WTC11 (cell line): ENCODE data around the gene NUP62. TPM values are rescaled to one million over a fixed set of nuclear protein-coding genes. Genes with fewer than 3 reads are reported as not detected.
A peak's percentile ranks its signal among the peaks of the same experiment; 100 is the strongest.

Source experiments
- ATAC-seq: fragments of 200-7000 bp; cut with Tn5 transposase; 2 replicates; pipeline ENCODE4 v1.10.0; 2021; ENCODE audit warnings: mild to moderate bottlenecking, moderate library complexity
- CTCF ChIA-PET: fragments of 300-600 bp; sonication (Branson Sonifier 250); formaldehyde crosslinking; loops from one replicate; lab custom pipeline; 2021; ENCODE audit warnings: antibody characterized with exemption; lab: Charles Lee
- POLR2A ChIA-PET: fragments of 350-600 bp; sonication (Branson Sonifier 250); formaldehyde crosslinking; loops from one replicate; lab custom pipeline; 2021; ENCODE audit warnings: antibody characterized with exemption; lab: Charles Lee
- DNase-seq: peaks from one replicate; pipeline ENCODE4 v3.0.0; 2021; ENCODE audit warnings: low spot score
- H3K27ac Mint-ChIP-seq: 2 replicates; pipeline ENCODE4 v1.8.0; 2021; ENCODE audit warnings: mixed read lengths
- H3K27me3 Mint-ChIP-seq: 2 replicates; pipeline ENCODE4 v1.8.0; 2021; ENCODE audit warnings: low read depth, mild to moderate bottlenecking, moderate library complexity, mixed read lengths
- H3K36me3 Mint-ChIP-seq: 2 replicates; pipeline ENCODE4 v1.8.0; 2021; ENCODE audit warnings: mixed read lengths
- H3K4me1 Mint-ChIP-seq: 2 replicates; pipeline ENCODE4 v1.8.0; 2022; ENCODE audit warnings: mixed read lengths
- H3K4me3 Mint-ChIP-seq: 2 replicates; pipeline ENCODE4 v1.8.0; 2021; ENCODE audit warnings: mild to moderate bottlenecking, moderate library complexity, mixed read lengths
- H3K9me3 Mint-ChIP-seq: 2 replicates; pipeline ENCODE4 v1.8.0; 2021; ENCODE audit warnings: mixed read lengths
- ATF1 ChIP-seq: sonication (generic); formaldehyde crosslinking; IDR thresholded peaks from 2 replicates; pipeline ENCODE4 v1.8.1; 2023; ENCODE audit warnings: mild to moderate bottlenecking, moderate library complexity, missing genetic modification reagents
- EMX1 ChIP-seq: fragments of 250-450 bp; sonication (Bioruptor Pico); IDR thresholded peaks from 2 replicates; pipeline ENCODE4 v1.8.0; 2021; ENCODE audit warnings: mild to moderate bottlenecking
- GABPB1 ChIP-seq: sonication (generic); formaldehyde crosslinking; IDR thresholded peaks from 2 replicates; pipeline ENCODE4 v1.8.1; 2023; ENCODE audit warnings: mild to moderate bottlenecking, missing genetic modification reagents
- HMGA2 ChIP-seq: fragments of 250-450 bp; sonication (Bioruptor Pico); IDR thresholded peaks from 2 replicates; pipeline ENCODE4 v1.4.0; 2021; ENCODE audit warnings: mild to moderate bottlenecking, moderate library complexity
- JAZF1 ChIP-seq: fragments of 250-450 bp; sonication (Bioruptor Pico); IDR thresholded peaks from 2 replicates; pipeline ENCODE4 v1.9.0; 2021; ENCODE audit warnings: moderate library complexity, mild to moderate bottlenecking, inconsistent platforms
- MYBL2 ChIP-seq: sonication (generic); formaldehyde crosslinking; IDR thresholded peaks from 2 replicates; pipeline ENCODE4 v1.8.1; 2023; ENCODE audit warnings: mild to moderate bottlenecking, moderate library complexity, missing genetic modification reagents
- NFE2L1 ChIP-seq: sonication (generic); formaldehyde crosslinking; IDR thresholded peaks from 2 replicates; pipeline ENCODE4 v1.8.1; 2023; ENCODE audit warnings: missing genetic modification reagents
- NR1H2 ChIP-seq: sonication (generic); formaldehyde crosslinking; IDR thresholded peaks from 2 replicates; pipeline ENCODE4 v1.9.0; 2021; ENCODE audit warnings: mild to moderate bottlenecking, moderate library complexity, missing genetic modification reagents
- NR2C2 ChIP-seq: sonication (generic); formaldehyde crosslinking; IDR thresholded peaks from 2 replicates; pipeline ENCODE4 v1.8.0; 2022; ENCODE audit warnings: mild to moderate bottlenecking, missing genetic modification reagents
- NR3C1 ChIP-seq: sonication (generic); formaldehyde crosslinking; conservative IDR thresholded peaks from 2 replicates; pipeline ENCODE4 v1.8.1; 2023; ENCODE audit warnings: low read depth, mild to moderate bottlenecking, missing genetic modification reagents
- PRRX2 ChIP-seq: fragments of 250-450 bp; sonication (Bioruptor Pico); IDR thresholded peaks from 2 replicates; pipeline ENCODE4 v1.8.0; 2021; ENCODE audit warnings: mild to moderate bottlenecking
- SMAD3 ChIP-seq: sonication (generic); formaldehyde crosslinking; IDR thresholded peaks from 2 replicates; pipeline ENCODE4 v1.8.0; 2022; ENCODE audit warnings: missing genetic modification reagents, mild to moderate bottlenecking, borderline replicate concordance
- SMAD4 ChIP-seq: sonication (generic); formaldehyde crosslinking; IDR thresholded peaks from 2 replicates; pipeline ENCODE4 v1.8.0; 2022; ENCODE audit warnings: mild to moderate bottlenecking, missing genetic modification reagents
- ZNF138 ChIP-seq: sonication (generic); formaldehyde crosslinking; conservative IDR thresholded peaks from 2 replicates; pipeline ENCODE4 v1.8.1; 2022; ENCODE audit warnings: mild to moderate bottlenecking, moderate library complexity, missing genetic modification reagents
- ZNF219 ChIP-seq: sonication (generic); formaldehyde crosslinking; IDR thresholded peaks from 2 replicates; pipeline ENCODE4 v1.8.0; 2023; ENCODE audit warnings: missing genetic modification reagents, mild to moderate bottlenecking, borderline replicate concordance
- ZNF671 ChIP-seq: fragments of 250-450 bp; sonication (Bioruptor Pico); IDR thresholded peaks from 2 replicates; pipeline ENCODE4 v1.8.0; 2021; ENCODE audit warnings: mild to moderate bottlenecking
- total RNA-seq: library from RNA; stranded (reverse); gene quantifications from 3 replicates; pipeline ENCODE4 v1.2.3, GENCODE V29; 2021
- TF ChIP-seq, protein P1 (sequence below): sonication (generic); formaldehyde crosslinking; IDR thresholded peaks from 2 replicates; pipeline ENCODE4 v1.8.0; 2022; ENCODE audit warnings: mild to moderate bottlenecking, missing genetic modification reagents
- TF ChIP-seq, protein P2 (sequence below): sonication (generic); formaldehyde crosslinking; IDR thresholded peaks from 2 replicates; pipeline ENCODE4 v1.8.0; 2022; ENCODE audit warnings: mild to moderate bottlenecking, missing genetic modification reagents
- TF ChIP-seq, protein P3 (sequence below): sonication (generic); formaldehyde crosslinking; IDR thresholded peaks from 2 replicates; pipeline ENCODE4 v1.8.1; 2023; ENCODE audit warnings: mild to moderate bottlenecking, missing genetic modification reagents
- TF ChIP-seq, protein P4 (sequence below): sonication (generic); formaldehyde crosslinking; IDR thresholded peaks from 2 replicates; pipeline ENCODE4 v1.8.0; 2022; ENCODE audit warnings: missing genetic modification reagents
- TF ChIP-seq, protein P5 (sequence below): sonication (generic); formaldehyde crosslinking; IDR thresholded peaks from 2 replicates; pipeline ENCODE4 v1.8.0; 2023; ENCODE audit warnings: missing genetic modification reagents, mild to moderate bottlenecking, borderline replicate concordance

The NUP62 gene
- total RNA-seq, 1 experiment from 2014 or later, result 87.1 TPM

DNA sequence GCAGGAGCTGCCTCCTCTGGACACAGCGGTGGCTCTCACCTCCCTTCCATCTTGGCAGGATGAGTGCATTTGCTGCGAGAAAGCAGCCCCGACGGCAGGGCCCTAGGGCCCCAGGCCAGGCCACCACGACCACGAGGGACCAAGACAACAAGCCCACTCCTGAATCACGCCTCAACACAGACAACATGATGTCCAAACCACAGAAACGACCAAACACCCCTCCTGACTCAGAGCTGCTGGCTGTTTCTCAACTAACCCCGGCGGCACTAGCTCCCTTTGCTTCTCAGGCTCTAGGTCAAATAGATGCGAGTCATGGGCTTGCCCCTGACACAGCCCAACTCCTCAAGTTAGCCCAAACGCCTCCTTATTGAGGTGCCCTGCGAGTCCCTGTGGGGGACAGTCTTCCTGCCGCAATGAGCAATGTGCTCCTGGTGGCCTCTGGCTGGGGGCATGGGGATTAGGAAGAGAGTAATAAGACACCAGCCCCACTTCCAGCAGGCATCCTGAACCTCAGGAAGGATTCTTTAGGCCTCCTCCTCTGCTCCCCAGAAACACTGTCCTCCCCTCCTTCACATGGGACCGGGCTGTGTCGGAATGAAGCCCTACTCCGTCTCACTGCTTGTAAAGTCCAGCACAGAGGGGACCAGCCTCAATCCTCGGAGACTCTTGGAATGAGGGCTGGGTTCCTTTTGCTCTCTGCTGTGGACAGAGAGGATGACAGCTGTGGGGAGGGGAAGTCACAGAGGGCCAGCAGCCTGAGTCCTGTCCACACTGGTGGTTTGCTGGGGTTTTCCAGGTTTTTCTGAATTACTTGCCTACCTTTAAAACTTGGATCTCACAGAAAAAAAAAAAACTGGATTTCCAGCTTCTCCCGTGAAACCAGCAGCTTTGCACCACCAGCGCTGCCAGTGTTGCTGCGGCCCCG is 7.2 kb downstream of the NUP62 start:
- no peaks in the 10 kb centered on the region for H3K9me3 Mint-ChIP-seq
- ChIA-PET POLR2A (interaction anchor here (0.5 to 1.0 kb wide), 2 partner anchors 8 to 76 kb away, joined by 3 read pairs; no protein-coding TSS in a partner anchor), CTCF (interaction anchor here (0.9 to 1.6 kb wide), 3 partner anchors 32 to 204 kb away, joined by 4 to 5 read pairs (median 4); no protein-coding TSS in a partner anchor)
- H3K4me3 Mint-ChIP-seq, result no peak overlapping the region
- ATAC-seq (no peak; the same call in 1 of the 2 replicates), DNase-seq (no peak)
- H3K27ac Mint-ChIP-seq, result peak overlapping the region; percentile 70
- TF ChIP-seq JAZF1 (CRISPR knock-in tag), result no peak
- no peak for TF ChIP-seq PRRX2 (CRISPR knock-in tag)
- TF ChIP-seq, protein P1, sequence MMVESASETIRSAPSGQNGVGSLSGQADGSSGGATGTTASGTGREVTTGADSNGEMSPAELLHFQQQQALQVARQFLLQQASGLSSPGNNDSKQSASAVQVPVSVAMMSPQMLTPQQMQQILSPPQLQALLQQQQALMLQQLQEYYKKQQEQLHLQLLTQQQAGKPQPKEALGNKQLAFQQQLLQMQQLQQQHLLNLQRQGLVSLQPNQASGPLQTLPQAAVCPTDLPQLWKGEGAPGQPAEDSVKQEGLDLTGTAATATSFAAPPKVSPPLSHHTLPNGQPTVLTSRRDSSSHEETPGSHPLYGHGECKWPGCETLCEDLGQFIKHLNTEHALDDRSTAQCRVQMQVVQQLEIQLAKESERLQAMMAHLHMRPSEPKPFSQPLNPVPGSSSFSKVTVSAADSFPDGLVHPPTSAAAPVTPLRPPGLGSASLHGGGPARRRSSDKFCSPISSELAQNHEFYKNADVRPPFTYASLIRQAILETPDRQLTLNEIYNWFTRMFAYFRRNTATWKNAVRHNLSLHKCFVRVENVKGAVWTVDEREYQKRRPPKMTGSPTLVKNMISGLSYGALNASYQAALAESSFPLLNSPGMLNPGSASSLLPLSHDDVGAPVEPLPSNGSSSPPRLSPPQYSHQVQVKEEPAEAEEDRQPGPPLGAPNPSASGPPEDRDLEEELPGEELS (CRISPR knock-in tag), result no peak
- TF ChIP-seq ZNF219, result no peak
- H3K27me3 Mint-ChIP-seq, result no peaks in the 10 kb centered on the region
- H3K36me3 Mint-ChIP-seq, result peaks cover 31% of the 10 kb centered on the region
- peaks cover 33% of the 10 kb centered on the region for H3K4me1 Mint-ChIP-seq

DNA sequence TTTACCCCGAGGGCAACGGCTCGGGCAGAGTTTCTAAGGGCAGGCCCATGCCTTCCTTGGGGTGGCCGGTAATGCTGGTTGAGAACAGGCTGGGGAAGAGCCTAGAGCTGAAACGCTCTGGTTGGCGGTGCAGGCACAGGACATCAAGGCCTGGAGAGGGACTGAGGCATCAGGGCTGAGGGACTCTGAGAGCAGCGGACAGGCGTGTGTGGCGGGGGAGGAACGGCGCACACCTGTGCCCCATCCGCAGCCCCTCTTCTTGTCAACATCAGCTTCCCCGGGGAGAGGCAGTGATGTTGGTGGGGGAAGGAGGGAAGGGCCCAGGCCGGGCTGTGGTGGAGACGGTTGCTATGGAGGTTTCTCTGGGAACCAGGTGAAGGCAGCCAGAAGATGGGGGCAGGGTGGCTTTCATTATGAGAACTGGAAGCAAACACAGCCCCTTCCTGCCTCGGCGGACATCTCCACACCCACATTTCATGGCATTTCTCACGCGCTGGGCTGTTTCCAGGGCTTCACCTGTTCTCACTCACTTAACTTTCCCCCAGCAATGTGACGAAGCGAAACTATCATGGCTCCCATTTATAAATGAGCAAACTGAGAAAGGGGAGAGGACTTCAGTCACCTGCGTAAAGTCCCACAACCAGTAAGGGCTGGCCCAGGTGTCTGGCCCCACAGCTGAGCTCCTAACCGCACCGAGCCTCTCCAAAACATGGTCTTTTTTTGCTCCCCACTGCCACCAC is 8.5 kb downstream of the NUP62 start:
- POLR2A ChIA-PET, result interaction anchor here (0.5 to 1.0 kb wide), 3 partner anchors 9 to 169 kb away, joined by 3 to 4 read pairs (median 3); no protein-coding TSS in a partner anchor
- DNase-seq (no peak), ATAC-seq (no peak; the same call in 1 of the 2 replicates)
- Mint-ChIP-seq H3K27me3 (no peaks in the 10 kb centered on the region), H3K4me1 (peaks cover 38% of the 10 kb centered on the region), H3K9me3 (no peaks in the 10 kb centered on the region), H3K27ac (peak overlapping the region; percentile 57; the same call in 1 of the 2 replicates), H3K36me3 (peaks cover 30% of the 10 kb centered on the region), H3K4me3 (no peak overlapping the region)
- TF ChIP-seq HMGA2 (CRISPR knock-in tag) (no peak), NR2C2 (CRISPR knock-in tag) (no peak), SMAD4 (CRISPR knock-in tag) (no peak), NFE2L1 (CRISPR knock-in tag) (no peak), MYBL2 (no peak), GABPB1 (CRISPR knock-in tag) (no peak), EMX1 (CRISPR knock-in tag) (no peak), ZNF138 (CRISPR knock-in tag) (no peak), ZNF671 (no peak), NR3C1 (CRISPR knock-in tag) (no peak), SMAD3 (CRISPR knock-in tag) (no peak), ATF1 (no peak), PRRX2 (CRISPR knock-in tag) (no peak), NR1H2 (CRISPR knock-in tag) (no peak)
- TF ChIP-seq, protein P2, sequence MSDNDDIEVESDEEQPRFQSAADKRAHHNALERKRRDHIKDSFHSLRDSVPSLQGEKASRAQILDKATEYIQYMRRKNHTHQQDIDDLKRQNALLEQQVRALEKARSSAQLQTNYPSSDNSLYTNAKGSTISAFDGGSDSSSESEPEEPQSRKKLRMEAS (CRISPR knock-in tag), result no peak
- TF ChIP-seq, protein P3, sequence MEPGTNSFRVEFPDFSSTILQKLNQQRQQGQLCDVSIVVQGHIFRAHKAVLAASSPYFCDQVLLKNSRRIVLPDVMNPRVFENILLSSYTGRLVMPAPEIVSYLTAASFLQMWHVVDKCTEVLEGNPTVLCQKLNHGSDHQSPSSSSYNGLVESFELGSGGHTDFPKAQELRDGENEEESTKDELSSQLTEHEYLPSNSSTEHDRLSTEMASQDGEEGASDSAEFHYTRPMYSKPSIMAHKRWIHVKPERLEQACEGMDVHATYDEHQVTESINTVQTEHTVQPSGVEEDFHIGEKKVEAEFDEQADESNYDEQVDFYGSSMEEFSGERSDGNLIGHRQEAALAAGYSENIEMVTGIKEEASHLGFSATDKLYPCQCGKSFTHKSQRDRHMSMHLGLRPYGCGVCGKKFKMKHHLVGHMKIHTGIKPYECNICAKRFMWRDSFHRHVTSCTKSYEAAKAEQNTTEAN (CRISPR knock-in tag), result no peak
- TF ChIP-seq, protein P4, sequence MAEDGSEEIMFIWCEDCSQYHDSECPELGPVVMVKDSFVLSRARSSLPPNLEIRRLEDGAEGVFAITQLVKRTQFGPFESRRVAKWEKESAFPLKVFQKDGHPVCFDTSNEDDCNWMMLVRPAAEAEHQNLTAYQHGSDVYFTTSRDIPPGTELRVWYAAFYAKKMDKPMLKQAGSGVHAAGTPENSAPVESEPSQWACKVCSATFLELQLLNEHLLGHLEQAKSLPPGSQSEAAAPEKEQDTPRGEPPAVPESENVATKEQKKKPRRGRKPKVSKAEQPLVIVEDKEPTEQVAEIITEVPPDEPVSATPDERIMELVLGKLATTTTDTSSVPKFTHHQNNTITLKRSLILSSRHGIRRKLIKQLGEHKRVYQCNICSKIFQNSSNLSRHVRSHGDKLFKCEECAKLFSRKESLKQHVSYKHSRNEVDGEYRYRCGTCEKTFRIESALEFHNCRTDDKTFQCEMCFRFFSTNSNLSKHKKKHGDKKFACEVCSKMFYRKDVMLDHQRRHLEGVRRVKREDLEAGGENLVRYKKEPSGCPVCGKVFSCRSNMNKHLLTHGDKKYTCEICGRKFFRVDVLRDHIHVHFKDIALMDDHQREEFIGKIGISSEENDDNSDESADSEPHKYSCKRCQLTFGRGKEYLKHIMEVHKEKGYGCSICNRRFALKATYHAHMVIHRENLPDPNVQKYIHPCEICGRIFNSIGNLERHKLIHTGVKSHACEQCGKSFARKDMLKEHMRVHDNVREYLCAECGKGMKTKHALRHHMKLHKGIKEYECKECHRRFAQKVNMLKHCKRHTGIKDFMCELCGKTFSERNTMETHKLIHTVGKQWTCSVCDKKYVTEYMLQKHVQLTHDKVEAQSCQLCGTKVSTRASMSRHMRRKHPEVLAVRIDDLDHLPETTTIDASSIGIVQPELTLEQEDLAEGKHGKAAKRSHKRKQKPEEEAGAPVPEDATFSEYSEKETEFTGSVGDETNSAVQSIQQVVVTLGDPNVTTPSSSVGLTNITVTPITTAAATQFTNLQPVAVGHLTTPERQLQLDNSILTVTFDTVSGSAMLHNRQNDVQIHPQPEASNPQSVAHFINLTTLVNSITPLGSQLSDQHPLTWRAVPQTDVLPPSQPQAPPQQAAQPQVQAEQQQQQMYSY (CRISPR knock-in tag), result no peak
- TF ChIP-seq, protein P5, sequence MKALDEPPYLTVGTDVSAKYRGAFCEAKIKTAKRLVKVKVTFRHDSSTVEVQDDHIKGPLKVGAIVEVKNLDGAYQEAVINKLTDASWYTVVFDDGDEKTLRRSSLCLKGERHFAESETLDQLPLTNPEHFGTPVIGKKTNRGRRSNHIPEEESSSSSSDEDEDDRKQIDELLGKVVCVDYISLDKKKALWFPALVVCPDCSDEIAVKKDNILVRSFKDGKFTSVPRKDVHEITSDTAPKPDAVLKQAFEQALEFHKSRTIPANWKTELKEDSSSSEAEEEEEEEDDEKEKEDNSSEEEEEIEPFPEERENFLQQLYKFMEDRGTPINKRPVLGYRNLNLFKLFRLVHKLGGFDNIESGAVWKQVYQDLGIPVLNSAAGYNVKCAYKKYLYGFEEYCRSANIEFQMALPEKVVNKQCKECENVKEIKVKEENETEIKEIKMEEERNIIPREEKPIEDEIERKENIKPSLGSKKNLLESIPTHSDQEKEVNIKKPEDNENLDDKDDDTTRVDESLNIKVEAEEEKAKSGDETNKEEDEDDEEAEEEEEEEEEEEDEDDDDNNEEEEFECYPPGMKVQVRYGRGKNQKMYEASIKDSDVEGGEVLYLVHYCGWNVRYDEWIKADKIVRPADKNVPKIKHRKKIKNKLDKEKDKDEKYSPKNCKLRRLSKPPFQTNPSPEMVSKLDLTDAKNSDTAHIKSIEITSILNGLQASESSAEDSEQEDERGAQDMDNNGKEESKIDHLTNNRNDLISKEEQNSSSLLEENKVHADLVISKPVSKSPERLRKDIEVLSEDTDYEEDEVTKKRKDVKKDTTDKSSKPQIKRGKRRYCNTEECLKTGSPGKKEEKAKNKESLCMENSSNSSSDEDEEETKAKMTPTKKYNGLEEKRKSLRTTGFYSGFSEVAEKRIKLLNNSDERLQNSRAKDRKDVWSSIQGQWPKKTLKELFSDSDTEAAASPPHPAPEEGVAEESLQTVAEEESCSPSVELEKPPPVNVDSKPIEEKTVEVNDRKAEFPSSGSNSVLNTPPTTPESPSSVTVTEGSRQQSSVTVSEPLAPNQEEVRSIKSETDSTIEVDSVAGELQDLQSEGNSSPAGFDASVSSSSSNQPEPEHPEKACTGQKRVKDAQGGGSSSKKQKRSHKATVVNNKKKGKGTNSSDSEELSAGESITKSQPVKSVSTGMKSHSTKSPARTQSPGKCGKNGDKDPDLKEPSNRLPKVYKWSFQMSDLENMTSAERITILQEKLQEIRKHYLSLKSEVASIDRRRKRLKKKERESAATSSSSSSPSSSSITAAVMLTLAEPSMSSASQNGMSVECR (CRISPR knock-in tag), result no peak
- CTCF ChIA-PET, result interaction anchor here (1.6 kb wide), 1 partner anchor 31 kb away, joined by 5 read pairs; no protein-coding TSS in a partner anchor
